ENCODE results near the gene PROC.

Gene PROC

DNA sequence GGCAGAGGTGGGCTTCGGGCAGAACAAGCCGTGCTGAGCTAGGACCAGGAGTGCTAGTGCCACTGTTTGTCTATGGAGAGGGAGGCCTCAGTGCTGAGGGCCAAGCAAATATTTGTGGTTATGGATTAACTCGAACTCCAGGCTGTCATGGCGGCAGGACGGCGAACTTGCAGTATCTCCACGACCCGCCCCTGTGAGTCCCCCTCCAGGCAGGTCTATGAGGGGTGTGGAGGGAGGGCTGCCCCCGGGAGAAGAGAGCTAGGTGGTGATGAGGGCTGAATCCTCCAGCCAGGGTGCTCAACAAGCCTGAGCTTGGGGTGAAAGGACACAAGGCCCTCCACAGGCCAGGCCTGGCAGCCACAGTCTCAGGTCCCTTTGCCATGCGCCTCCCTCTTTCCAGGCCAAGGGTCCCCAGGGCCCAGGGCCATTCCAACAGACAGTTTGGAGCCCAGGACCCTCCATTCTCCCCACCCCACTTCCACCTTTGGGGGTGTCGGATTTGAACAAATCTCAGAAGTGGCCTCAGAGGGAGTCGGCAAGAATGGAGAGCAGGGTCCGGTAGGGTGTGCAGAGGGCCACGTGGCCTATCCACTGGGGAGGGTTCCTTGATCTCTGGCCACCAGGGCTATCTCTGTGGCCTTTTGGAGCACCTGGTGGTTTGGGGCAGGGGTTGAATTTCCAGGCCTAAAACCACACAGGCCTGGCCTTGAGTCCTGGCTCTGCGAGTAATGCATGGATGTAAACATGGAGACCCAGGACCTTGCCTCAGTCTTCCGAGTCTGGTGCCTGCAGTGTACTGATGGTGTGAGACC lies at the start of gene PROC:
TSS of gene PROC (plus strand) at position 128 of the 812 bp plus-strand sequence. CDS start 1,516 bp downstream, outside the sequence.
- no peak within 1 kb of the TSS for H3K4me3 ChIP-seq (ENCODE audit: control insufficient read depth, low read depth, low read length)
- TF ChIP-seq, protein P1, sequence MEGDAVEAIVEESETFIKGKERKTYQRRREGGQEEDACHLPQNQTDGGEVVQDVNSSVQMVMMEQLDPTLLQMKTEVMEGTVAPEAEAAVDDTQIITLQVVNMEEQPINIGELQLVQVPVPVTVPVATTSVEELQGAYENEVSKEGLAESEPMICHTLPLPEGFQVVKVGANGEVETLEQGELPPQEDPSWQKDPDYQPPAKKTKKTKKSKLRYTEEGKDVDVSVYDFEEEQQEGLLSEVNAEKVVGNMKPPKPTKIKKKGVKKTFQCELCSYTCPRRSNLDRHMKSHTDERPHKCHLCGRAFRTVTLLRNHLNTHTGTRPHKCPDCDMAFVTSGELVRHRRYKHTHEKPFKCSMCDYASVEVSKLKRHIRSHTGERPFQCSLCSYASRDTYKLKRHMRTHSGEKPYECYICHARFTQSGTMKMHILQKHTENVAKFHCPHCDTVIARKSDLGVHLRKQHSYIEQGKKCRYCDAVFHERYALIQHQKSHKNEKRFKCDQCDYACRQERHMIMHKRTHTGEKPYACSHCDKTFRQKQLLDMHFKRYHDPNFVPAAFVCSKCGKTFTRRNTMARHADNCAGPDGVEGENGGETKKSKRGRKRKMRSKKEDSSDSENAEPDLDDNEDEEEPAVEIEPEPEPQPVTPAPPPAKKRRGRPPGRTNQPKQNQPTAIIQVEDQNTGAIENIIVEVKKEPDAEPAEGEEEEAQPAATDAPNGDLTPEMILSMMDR (IDR thresholded peaks at IDR 0.05; ENCODE audit: control insufficient read depth, insufficient read depth, low read depth, low read length, missing control alignments) = no peak
- no peak for DNase-seq (ENCODE audit: low read depth)

DNA sequence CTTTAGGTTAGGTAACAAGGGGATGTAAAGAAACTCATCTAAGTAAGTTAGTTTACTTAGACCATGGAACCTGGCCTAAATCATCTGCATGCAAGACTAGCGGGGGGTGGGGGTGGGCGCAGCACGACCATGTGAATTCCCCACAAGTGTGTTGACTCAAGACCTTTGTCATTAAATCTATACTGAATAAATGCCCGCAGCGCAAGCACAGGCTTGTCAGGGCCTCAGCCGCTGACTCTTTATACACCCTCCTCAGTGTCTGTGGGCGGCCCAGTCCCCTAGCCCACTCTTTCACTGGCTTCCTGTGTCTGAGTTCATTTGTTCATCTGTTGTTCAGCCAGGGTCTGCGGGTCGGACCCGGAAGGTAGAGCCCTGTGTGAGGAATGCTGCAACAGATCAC lies 48.2 kb upstream of the PROC start:
- no peak overlapping the region for H3K4me3 ChIP-seq (ENCODE audit: control insufficient read depth, low read depth, low read length)
- no peak for DNase-seq (ENCODE audit: low read depth)
- TF ChIP-seq, protein P1 (IDR thresholded peaks at IDR 0.05; ENCODE audit: control insufficient read depth, insufficient read depth, low read depth, low read length, missing control alignments) = no peak

DNA sequence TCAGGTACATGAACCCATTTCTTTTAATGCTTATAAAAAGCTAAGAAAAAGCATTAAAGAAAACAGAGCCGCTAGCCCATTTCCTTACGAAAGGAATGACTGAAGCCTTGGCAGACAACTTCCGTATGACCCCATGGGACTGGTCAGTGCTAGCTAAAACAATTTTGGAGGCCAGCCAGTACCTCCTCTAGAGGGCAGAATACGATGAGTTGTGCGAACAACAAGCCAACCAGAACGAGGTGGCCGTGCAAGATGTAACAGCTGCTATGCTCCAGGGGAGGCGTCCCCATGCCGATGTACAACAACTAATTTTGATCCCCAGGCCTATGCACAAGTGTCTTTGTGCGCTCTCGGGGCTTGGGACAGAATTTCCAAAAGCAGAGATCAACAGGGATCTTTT lies 47.2 kb upstream of the PROC start:
- DNase-seq (ENCODE audit: low read depth) = no peak
- TF ChIP-seq, protein P1 (IDR thresholded peaks at IDR 0.05; ENCODE audit: control insufficient read depth, insufficient read depth, low read depth, low read length, missing control alignments) = no peak
- no peak overlapping the region for H3K4me3 ChIP-seq (ENCODE audit: control insufficient read depth, low read depth, low read length)

DNA sequence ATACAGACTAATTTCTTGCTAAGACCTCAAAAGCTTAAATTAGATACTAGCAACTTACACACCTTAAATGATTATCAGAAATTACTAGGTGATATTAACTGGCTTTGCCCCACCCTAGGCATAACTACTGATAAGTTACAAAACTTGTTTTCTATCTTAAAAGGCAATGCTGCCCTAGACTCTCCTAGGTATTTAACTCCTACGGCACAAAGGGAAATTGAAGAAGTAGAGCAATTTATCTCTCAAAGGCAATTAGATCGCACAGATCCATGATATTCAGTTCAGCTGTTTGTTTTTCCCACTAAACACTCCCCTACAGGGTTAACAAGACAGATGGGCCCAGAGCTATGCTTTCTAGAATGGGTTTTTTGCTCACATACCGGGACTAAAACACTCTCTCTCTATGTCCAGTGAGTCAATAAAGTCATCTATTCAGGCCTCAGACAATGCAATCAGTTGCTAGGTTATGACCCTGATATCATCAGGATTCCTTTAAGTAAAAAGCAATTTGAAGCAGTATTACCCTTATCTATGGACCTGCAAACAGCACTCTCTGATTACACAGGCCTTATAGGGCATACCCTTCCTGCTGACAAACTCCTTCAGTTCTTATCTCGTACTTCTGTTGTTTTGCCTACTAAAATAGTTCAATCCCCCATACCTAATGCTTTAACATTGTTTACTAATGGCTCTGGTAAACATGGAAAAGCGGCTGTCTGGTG lies 44.7 kb upstream of the PROC start:
- TF ChIP-seq, protein P1 (IDR thresholded peaks at IDR 0.05; ENCODE audit: control insufficient read depth, insufficient read depth, low read depth, low read length, missing control alignments) = no peak
- DNase-seq (ENCODE audit: low read depth) = no peak
- no peak overlapping the region for H3K4me3 ChIP-seq (ENCODE audit: control insufficient read depth, low read depth, low read length)

DNA sequence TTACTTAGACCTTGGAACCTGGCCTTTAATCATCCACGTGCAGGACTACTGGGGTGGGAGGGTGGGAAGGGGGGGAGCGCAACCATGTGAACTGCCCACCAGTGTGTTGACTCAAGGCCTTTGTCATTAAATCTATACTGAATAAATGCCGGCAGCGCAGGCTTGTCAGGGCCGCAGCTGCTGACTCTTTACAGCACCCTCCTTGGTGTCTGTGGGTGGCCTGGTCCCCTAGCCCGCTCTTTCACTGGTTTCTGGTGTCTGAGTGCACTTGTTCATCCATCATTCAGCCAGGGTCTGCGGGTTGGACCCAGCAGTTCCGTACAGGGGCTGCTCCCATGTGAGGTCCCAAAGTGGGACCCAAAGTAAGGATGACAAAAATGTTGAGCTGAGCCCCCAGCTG lies 42.0 kb upstream of the PROC start:
- TF ChIP-seq, protein P1 (IDR thresholded peaks at IDR 0.05; ENCODE audit: control insufficient read depth, insufficient read depth, low read depth, low read length, missing control alignments) = no peak
- no peak for DNase-seq (ENCODE audit: low read depth)
- H3K4me3 ChIP-seq (ENCODE audit: control insufficient read depth, low read depth, low read length) = no peak overlapping the region

DNA sequence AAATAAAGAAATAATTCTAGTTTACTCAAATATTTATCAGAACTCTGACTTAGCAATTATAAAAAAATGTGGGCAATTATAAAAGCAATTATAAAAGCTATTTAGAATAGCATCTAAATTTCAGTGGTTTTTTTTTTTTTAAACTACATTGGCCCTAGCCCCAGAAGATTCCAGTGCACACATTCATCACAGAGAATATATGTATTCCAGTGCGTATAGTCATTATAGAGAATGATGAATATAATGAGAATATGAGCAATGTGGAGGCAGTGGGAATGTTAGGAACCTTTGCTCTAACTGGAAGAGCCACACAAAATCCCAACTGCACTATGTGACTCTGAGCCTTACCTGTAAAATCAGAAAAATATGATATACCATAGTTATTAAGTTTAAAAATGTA lies 41.0 kb upstream of the PROC start:
- H3K4me3 ChIP-seq (ENCODE audit: control insufficient read depth, low read depth, low read length) = no peak overlapping the region
- DNase-seq (ENCODE audit: low read depth) = no peak
- TF ChIP-seq, protein P1 (IDR thresholded peaks at IDR 0.05; ENCODE audit: control insufficient read depth, insufficient read depth, low read depth, low read length, missing control alignments) = no peak

All from AG09309 (cell line).